ENCODE measurements around the gene ANKRA2.

Gene ANKRA2

GRCh38 chr5:73544429-73545402 lies 20.7 kb downstream of the ANKRA2 start:
- H3K9me3 ChIP-seq (ENCODE audit: insufficient read depth, low read depth, low read length): no peaks in the 10 kb centered on the region
- no peak for TF ChIP-seq CTCF (conservative IDR thresholded peaks at IDR 0.05; ENCODE audit: low read length)
- TF ChIP-seq EZH2phosphoT487 (IDR thresholded peaks at IDR 0.05; ENCODE audit: borderline replicate concordance): no peak
- no peaks in the 10 kb centered on the region for H3K36me3 ChIP-seq (ENCODE audit: insufficient read depth, low read length)
- H3K4me2 ChIP-seq (ENCODE audit: low read depth, low read length, poor library complexity, severe bottlenecking): no peak overlapping the region
- no peaks in the 10 kb centered on the region for H3K4me1 ChIP-seq (ENCODE audit: insufficient read depth, low read length, poor library complexity, severe bottlenecking)
- no peaks in the 10 kb centered on the region for H3K9me2 ChIP-seq (replicated peaks; ENCODE audit: low read depth, low read length)
- H3F3A ChIP-seq (ENCODE audit: low read depth): no peaks in the 10 kb centered on the region
- no peaks in the 10 kb centered on the region for H3K27me3 ChIP-seq (ENCODE audit: insufficient read depth, low read length, poor library complexity, severe bottlenecking)
- no peaks in the 10 kb centered on the region for H4K20me1 ChIP-seq (ENCODE audit: insufficient read depth, low read length, poor library complexity, severe bottlenecking)
- H3K9ac ChIP-seq (ENCODE audit: low read depth, low read length, poor library complexity, severe bottlenecking): no peak overlapping the region
- no peak overlapping the region for H3K4me3 ChIP-seq (ENCODE audit: low read length, poor library complexity, severe bottlenecking)
- H3K79me2 ChIP-seq (ENCODE audit: insufficient read depth, low read length): no peaks in the 10 kb centered on the region
- H2AFZ ChIP-seq (ENCODE audit: low read length): no peak overlapping the region

GRCh38 chr5:73542020-73542419 lies 23.4 kb downstream of the ANKRA2 start:
- 0 out of 2 replicates have a peak overlapping the region, but pooled peaks have one; percentile 30 for H2AFZ ChIP-seq (ENCODE audit: low read length)
- no peak overlapping the region for H3K4me2 ChIP-seq (ENCODE audit: low read depth, low read length, poor library complexity, severe bottlenecking)
- H3K79me2 ChIP-seq (ENCODE audit: insufficient read depth, low read length): no peaks in the 10 kb centered on the region
- no peaks in the 10 kb centered on the region for H3K4me1 ChIP-seq (ENCODE audit: insufficient read depth, low read length, poor library complexity, severe bottlenecking)
- H3F3A ChIP-seq (ENCODE audit: low read depth): no peaks in the 10 kb centered on the region
- no peaks in the 10 kb centered on the region for H3K27me3 ChIP-seq (ENCODE audit: insufficient read depth, low read length, poor library complexity, severe bottlenecking)
- H3K4me3 ChIP-seq (ENCODE audit: low read length, poor library complexity, severe bottlenecking): no peak overlapping the region
- H3K9me3 ChIP-seq (ENCODE audit: insufficient read depth, low read depth, low read length): no peaks in the 10 kb centered on the region
- no peaks in the 10 kb centered on the region for H3K36me3 ChIP-seq (ENCODE audit: insufficient read depth, low read length)
- H3K9me2 ChIP-seq (replicated peaks; ENCODE audit: low read depth, low read length): no peaks in the 10 kb centered on the region
- no peak overlapping the region for H3K9ac ChIP-seq (ENCODE audit: low read depth, low read length, poor library complexity, severe bottlenecking)
- TF ChIP-seq EZH2phosphoT487 (IDR thresholded peaks at IDR 0.05; ENCODE audit: borderline replicate concordance) (no peak), CTCF (conservative IDR thresholded peaks at IDR 0.05; ENCODE audit: low read length) (no peak)
- no peaks in the 10 kb centered on the region for H4K20me1 ChIP-seq (ENCODE audit: insufficient read depth, low read length, poor library complexity, severe bottlenecking)

GRCh38 chr5:73540192-73540591 lies 25.2 kb downstream of the ANKRA2 start:
- H3K9me3 ChIP-seq (ENCODE audit: insufficient read depth, low read depth, low read length): no peaks in the 10 kb centered on the region

More at GRCh38 chr5:73540192-73540591, 25.2 kb downstream of the ANKRA2 start:
- H3K4me3 ChIP-seq (ENCODE audit: low read length, poor library complexity, severe bottlenecking): no peak overlapping the region
- H3K79me2 ChIP-seq (ENCODE audit: insufficient read depth, low read length): no peaks in the 10 kb centered on the region
- H3K9ac ChIP-seq (ENCODE audit: low read depth, low read length, poor library complexity, severe bottlenecking): no peak overlapping the region
- TF ChIP-seq EZH2phosphoT487 (IDR thresholded peaks at IDR 0.05; ENCODE audit: borderline replicate concordance) (no peak), CTCF (conservative IDR thresholded peaks at IDR 0.05; ENCODE audit: low read length) (no peak)
- no peaks in the 10 kb centered on the region for H3K27me3 ChIP-seq (ENCODE audit: insufficient read depth, low read length, poor library complexity, severe bottlenecking)
- H3K4me1 ChIP-seq (ENCODE audit: insufficient read depth, low read length, poor library complexity, severe bottlenecking): no peaks in the 10 kb centered on the region
- no peaks in the 10 kb centered on the region for H3F3A ChIP-seq (ENCODE audit: low read depth)
- no peak overlapping the region for H3K4me2 ChIP-seq (ENCODE audit: low read depth, low read length, poor library complexity, severe bottlenecking)
- H3K9me2 ChIP-seq (replicated peaks; ENCODE audit: low read depth, low read length): no peaks in the 10 kb centered on the region
- no peaks in the 10 kb centered on the region for H4K20me1 ChIP-seq (ENCODE audit: insufficient read depth, low read length, poor library complexity, severe bottlenecking)
- no peaks in the 10 kb centered on the region for H3K36me3 ChIP-seq (ENCODE audit: insufficient read depth, low read length)
- H2AFZ ChIP-seq (ENCODE audit: low read length): no peak overlapping the region

Measured in Loucy (cell line).